PC-9 (cell line): ENCODE measurements around the gene SF3B2. TPM values are rescaled to one million over a fixed set of nuclear protein-coding genes. Genes with fewer than 3 reads are reported as not detected.

ENCODE experiments used
- BruUV-seq: library from RNA; stranded (reverse); fragments of 400-500 nt; replicated peaks from 2 replicates; lab custom pipeline; 2021; lab: Mats Ljungman, UMichigan
- CTCF ChIA-PET: fragments of 300-600 bp; sonication (Branson Sonifier 250); formaldehyde crosslinking; loops from one replicate; lab custom pipeline; 2022; ENCODE audit warnings: antibody characterized with exemption; lab: Charles Lee
- POLR2A ChIA-PET: fragments of 300-600 bp; sonication (Branson Sonifier 250); formaldehyde crosslinking; loops from one replicate; lab custom pipeline; 2022; ENCODE audit warnings: antibody characterized with exemption; ENCODE audit not compliant: unreplicated experiment; lab: Charles Lee
- DNase-seq, 2 experiments: peaks; one replicate each; pipeline versions ENCODE4 v3.0.0 to v3.0.0-alpha.2; 2015 to 2022; ENCODE audit warnings: mixed read lengths in 1 of 2
- H2AFZ ChIP-seq: fragments of 200-600 bp; sonication (generic); 2 replicates; pipeline ENCODE4 v1.8.1; 2017; ENCODE audit warnings: antibody characterized with exemption
- H3F3A ChIP-seq: fragments of 200-600 bp; sonication (generic); 2 replicates; pipeline ENCODE4 v1.8.1; 2017; ENCODE audit warnings: antibody characterized with exemption, mild to moderate bottlenecking, low read depth; ENCODE audit not compliant: insufficient read depth
- H3K27ac ChIP-seq: fragments of 200-600 bp; sonication (generic); 2 replicates; pipeline ENCODE4 v1.6.1; 2016; ENCODE audit warnings: mixed run types
- H3K27me3 ChIP-seq: fragments of 200-600 bp; sonication (generic); 2 replicates; pipeline ENCODE4 v1.6.1; 2016; ENCODE audit warnings: low read depth, mixed run types; ENCODE audit not compliant: insufficient read depth
- H3K36me3 ChIP-seq: fragments of 200-600 bp; sonication (generic); 2 replicates; pipeline ENCODE4 v1.6.1; 2016; ENCODE audit warnings: low read depth, mixed run types
- H3K4me1 ChIP-seq: fragments of 200-600 bp; sonication (generic); replicated peaks from 2 replicates; pipeline ENCODE4 v1.6.1; 2016; ENCODE audit warnings: mixed run types; ENCODE audit not compliant: insufficient read depth
- H3K4me2 ChIP-seq: fragments of 200-600 bp; sonication (generic); 2 replicates; pipeline ENCODE4 v1.6.1; 2017; ENCODE audit warnings: mixed run types
- H3K4me3 ChIP-seq: fragments of 200-600 bp; sonication (generic); 2 replicates; pipeline ENCODE4 v1.6.1; 2016; ENCODE audit warnings: mixed run types
- H3K79me2 ChIP-seq: fragments of 200-600 bp; sonication (generic); 2 replicates; pipeline ENCODE4 v1.6.1; 2017; ENCODE audit warnings: low read depth, mixed run types
- H3K9me2 ChIP-seq: fragments of 200-600 bp; sonication (generic); 2 replicates; pipeline ENCODE4 v1.8.1; 2017; ENCODE audit warnings: mild to moderate bottlenecking; ENCODE audit not compliant: insufficient read depth
- H3K9me3 ChIP-seq: fragments of 200-600 bp; sonication (generic); 2 replicates; pipeline ENCODE4 v1.8.1; 2016; ENCODE audit warnings: low read depth; ENCODE audit not compliant: insufficient read depth
- H4K20me1 ChIP-seq: fragments of 200-600 bp; sonication (generic); 2 replicates; pipeline ENCODE4 v1.8.1; 2017; ENCODE audit not compliant: insufficient read depth
- EZH2 ChIP-seq: fragments of 200-600 bp; sonication (generic); IDR thresholded peaks from 2 replicates; pipeline ENCODE4 v1.8.0; 2017; ENCODE audit warnings: antibody characterized with exemption, low read depth
- intact Hi-C: fragments of 100-400 bp; cut with micrococcal nuclease; formaldehyde crosslinking; loops from one replicate; pipeline ENCODE4 v1.10.0; 2022; ENCODE audit not compliant: unreplicated experiment
- total RNA-seq: library from RNA; stranded (reverse); gene quantifications from 2 replicates; pipeline ENCODE4 v1.2.3, GENCODE V29; 2021
- TF ChIP-seq, protein P1 (sequence below): fragments of 200-600 bp; sonication (generic); conservative IDR thresholded peaks from 2 replicates; pipeline ENCODE4 v1.6.1; 2017; ENCODE audit warnings: mixed run types, antibody characterized with exemption, mild to moderate bottlenecking, moderate library complexity

Gene SF3B2
- total RNA-seq, 1 experiment from 2014 or later, result 224 TPM

DNA sequence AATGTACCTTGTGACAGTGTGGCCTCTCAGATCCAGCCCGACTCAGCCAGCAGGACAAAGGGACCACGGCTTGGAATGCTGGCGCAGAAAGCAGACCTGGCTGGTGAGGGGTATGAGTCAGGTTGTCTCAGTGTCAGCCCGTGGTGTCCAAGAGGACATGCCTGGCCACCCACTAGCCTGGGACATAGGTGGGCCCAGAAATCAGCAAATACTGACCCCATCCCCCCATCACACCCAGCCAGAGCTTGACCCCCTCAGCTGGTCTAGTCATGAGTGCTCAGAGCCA is 45.3 kb upstream of the SF3B2 start:
- Histone ChIP-seq H3K27ac (no peak overlapping the region), H3K79me2 (peaks cover 23% of the 10 kb centered on the region), H3K27me3 (no peaks in the 10 kb centered on the region), H3K4me3 (no peak overlapping the region), H3K4me2 (no peak overlapping the region), H2AFZ (no peak overlapping the region), H4K20me1 (no peaks in the 10 kb centered on the region), H3K9me3 (no peaks in the 10 kb centered on the region), H3K36me3 (peaks cover 12% of the 10 kb centered on the region; the same call in 1 of the 2 replicates), H3K9me2 (no peaks in the 10 kb centered on the region), H3F3A (peaks cover 67% of the 10 kb centered on the region), H3K4me1 (peaks cover 28% of the 10 kb centered on the region)
- no peak for TF ChIP-seq EZH2
- TF ChIP-seq, protein P1, sequence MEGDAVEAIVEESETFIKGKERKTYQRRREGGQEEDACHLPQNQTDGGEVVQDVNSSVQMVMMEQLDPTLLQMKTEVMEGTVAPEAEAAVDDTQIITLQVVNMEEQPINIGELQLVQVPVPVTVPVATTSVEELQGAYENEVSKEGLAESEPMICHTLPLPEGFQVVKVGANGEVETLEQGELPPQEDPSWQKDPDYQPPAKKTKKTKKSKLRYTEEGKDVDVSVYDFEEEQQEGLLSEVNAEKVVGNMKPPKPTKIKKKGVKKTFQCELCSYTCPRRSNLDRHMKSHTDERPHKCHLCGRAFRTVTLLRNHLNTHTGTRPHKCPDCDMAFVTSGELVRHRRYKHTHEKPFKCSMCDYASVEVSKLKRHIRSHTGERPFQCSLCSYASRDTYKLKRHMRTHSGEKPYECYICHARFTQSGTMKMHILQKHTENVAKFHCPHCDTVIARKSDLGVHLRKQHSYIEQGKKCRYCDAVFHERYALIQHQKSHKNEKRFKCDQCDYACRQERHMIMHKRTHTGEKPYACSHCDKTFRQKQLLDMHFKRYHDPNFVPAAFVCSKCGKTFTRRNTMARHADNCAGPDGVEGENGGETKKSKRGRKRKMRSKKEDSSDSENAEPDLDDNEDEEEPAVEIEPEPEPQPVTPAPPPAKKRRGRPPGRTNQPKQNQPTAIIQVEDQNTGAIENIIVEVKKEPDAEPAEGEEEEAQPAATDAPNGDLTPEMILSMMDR, result no peak
- ChIA-PET POLR2A (interaction anchor here (0.6 kb wide), 1 partner anchor 116 kb away, joined by 3 read pairs; the partner anchor contains the start of gene CCDC85B), CTCF (interaction anchor here (1.3 kb wide), 1 partner anchor 16 kb away, joined by 3 read pairs; no protein-coding TSS in a partner anchor)
- intact Hi-C loops, result no loop called here
- peak in 1 of 2 experiments; percentile 67 for DNase-seq
- BruUV-seq, result no TSS peak

- DNase-seq, result peak in 1 of 2 experiments; percentile 36
- ChIA-PET POLR2A (interaction anchor here (0.6 kb wide), 1 partner anchor 117 kb away, joined by 3 read pairs; the partner anchor contains the start of gene CCDC85B), CTCF (no interaction called here)
- TF ChIP-seq, protein P1, result no peak
- no peak for TF ChIP-seq EZH2
- peaks cover 12% of the 10 kb centered on the region; the same call in 1 of the 2 replicates for H3K36me3 ChIP-seq
- H3K4me1 ChIP-seq, result peaks cover 32% of the 10 kb centered on the region
- H3F3A ChIP-seq, result peaks cover 70% of the 10 kb centered on the region
- peaks cover 22% of the 10 kb centered on the region for H3K79me2 ChIP-seq
- no peaks in the 10 kb centered on the region for H3K9me2 ChIP-seq
- no peak overlapping the region for H3K27ac ChIP-seq
- no peaks in the 10 kb centered on the region for H3K27me3 ChIP-seq
- no peak overlapping the region for H3K4me3 ChIP-seq
- no peak overlapping the region for H3K4me2 ChIP-seq
- BruUV-seq, result no TSS peak
- H2AFZ ChIP-seq, result no peak overlapping the region
- no peaks in the 10 kb centered on the region for H3K9me3 ChIP-seq
- H4K20me1 ChIP-seq, result no peaks in the 10 kb centered on the region
- intact Hi-C loops, result no loop called here
Observed at GRCh38 chr11:66007201-66007634, 44.9 kb upstream of the SF3B2 start.

DNA sequence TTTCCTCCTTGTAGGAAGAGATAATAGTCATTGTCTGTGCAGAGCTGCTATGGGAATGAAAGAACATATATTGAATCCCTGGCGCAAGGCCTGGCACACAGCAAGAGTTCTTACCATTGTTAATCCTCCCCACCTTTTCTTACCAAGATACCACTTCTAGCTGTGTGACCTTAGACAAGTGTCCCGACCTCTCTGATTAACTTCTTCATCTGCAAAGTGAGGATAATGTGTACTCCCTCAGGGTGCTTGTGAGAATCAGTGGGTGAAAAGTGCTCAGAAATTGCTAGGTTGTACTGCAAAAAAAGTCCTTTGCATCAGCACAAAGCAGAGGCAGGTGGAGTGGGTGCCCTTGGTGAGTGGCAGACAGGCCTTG is 44.1 kb upstream of the SF3B2 start:
- intact Hi-C loops, result no loop called here
- no peak for TF ChIP-seq EZH2
- TF ChIP-seq, protein P1, result no peak
- no peaks in the 10 kb centered on the region for H4K20me1 ChIP-seq
- no peak overlapping the region for H3K4me3 ChIP-seq
- CTCF ChIA-PET, result interaction anchor here (1.1 kb wide), 1 partner anchor 14 kb away, joined by 3 read pairs; no protein-coding TSS in a partner anchor
- BruUV-seq, result no TSS peak
- H3K27me3 ChIP-seq, result no peaks in the 10 kb centered on the region
- H3K9me2 ChIP-seq, result no peaks in the 10 kb centered on the region
- H2AFZ ChIP-seq, result no peak overlapping the region
- POLR2A ChIA-PET, result no interaction called here
- peaks cover 38% of the 10 kb centered on the region for H3K4me1 ChIP-seq
- peaks cover 12% of the 10 kb centered on the region; the same call in 1 of the 2 replicates for H3K36me3 ChIP-seq
- H3K4me2 ChIP-seq, result 0 out of 2 replicates have a peak overlapping the region, but pooled peaks have one; percentile 18
- H3K9me3 ChIP-seq, result no peaks in the 10 kb centered on the region
- H3F3A ChIP-seq, result peaks cover 68% of the 10 kb centered on the region
- no peak for DNase-seq
- peaks cover 19% of the 10 kb centered on the region for H3K79me2 ChIP-seq
- H3K27ac ChIP-seq, result no peak overlapping the region
